Nephron (organoid): ENCODE measurements around the gene CPNE5.
A peak's percentile ranks its signal among the peaks of the same experiment; 100 is the strongest.

Source experiments
- H3K27ac Mint-ChIP-seq, 3 experiments: 2 replicates each; pipeline ENCODE4 v1.8.0; 2020; ENCODE audit warnings: mixed read lengths in 3 of 3, mild to moderate bottlenecking in 2 of 3, moderate library complexity in 1 of 3
- H3K27me3 Mint-ChIP-seq: 2 replicates; pipeline ENCODE4 v1.8.0; 2021; ENCODE audit warnings: low read depth, mild to moderate bottlenecking, moderate library complexity, mixed read lengths
- H3K36me3 Mint-ChIP-seq: 2 replicates; pipeline ENCODE4 v1.8.0; 2020; ENCODE audit warnings: low read depth, mixed read lengths
- H3K4me1 Mint-ChIP-seq: 2 replicates; pipeline ENCODE4 v1.8.0; 2020; ENCODE audit warnings: mixed read lengths
- H3K4me3 Mint-ChIP-seq, 3 experiments: 2 replicates each; pipeline ENCODE4 v1.8.0; 2020; ENCODE audit warnings: mild to moderate bottlenecking in 3 of 3, mixed read lengths in 3 of 3, moderate library complexity in 2 of 3
- H3K9me3 Mint-ChIP-seq: 2 replicates; pipeline ENCODE4 v1.8.0; 2020; ENCODE audit warnings: mixed read lengths
- TF ChIP-seq, protein P1 (sequence below), 3 experiments: fragments of 200-600 bp; sonication (generic); IDR thresholded peaks; one replicate each; pipeline ENCODE4 v1.5.0; 2021; ENCODE audit warnings: antibody characterized with exemption in 3 of 3; ENCODE audit not compliant: unreplicated experiment in 3 of 3

Gene CPNE5

DNA sequence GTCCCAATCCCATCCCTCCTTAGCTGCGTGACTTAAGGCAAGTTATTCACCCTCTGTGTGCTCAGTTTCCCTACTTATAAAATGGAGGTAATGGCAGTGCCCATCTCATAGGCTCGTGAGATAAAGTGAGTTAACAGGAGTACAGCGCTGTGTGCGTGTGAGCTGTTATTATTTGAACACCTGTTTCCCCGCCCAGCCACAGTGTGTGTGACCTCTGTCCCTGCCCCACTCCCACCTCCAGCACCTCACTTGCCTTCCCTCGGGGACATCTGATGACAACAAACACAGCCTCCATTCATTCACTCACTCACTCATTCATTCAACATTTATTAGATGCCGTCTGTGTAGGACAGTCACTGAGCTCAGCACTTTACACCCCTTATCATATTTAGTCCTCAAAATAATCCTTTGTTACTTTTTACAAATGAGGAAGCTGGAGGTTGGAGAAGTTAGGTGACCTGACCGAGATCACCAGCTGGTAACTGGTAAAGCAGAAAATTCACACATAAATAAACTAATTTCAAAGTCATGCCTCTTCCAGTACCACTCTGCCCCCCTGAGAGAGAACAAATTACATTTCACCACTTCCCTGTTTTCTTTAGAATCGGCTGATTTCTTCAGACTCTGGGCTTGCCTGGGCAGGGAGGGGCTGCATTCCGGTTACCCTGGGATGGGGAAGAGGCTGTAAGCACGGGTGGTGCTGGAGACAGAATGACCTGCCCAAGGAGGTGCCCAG is 58.6 kb downstream of the CPNE5 start:
- Mint-ChIP-seq H3K36me3 (no peaks in the 10 kb centered on the region), H3K27ac (peak overlapping the region in 1 of 3 experiments; percentile 7), H3K9me3 (no peaks in the 10 kb centered on the region), H3K27me3 (peaks cover 4% of the 10 kb centered on the region), H3K4me3 (no peak overlapping the region), H3K4me1 (peaks cover 25% of the 10 kb centered on the region)
- TF ChIP-seq, protein P1, sequence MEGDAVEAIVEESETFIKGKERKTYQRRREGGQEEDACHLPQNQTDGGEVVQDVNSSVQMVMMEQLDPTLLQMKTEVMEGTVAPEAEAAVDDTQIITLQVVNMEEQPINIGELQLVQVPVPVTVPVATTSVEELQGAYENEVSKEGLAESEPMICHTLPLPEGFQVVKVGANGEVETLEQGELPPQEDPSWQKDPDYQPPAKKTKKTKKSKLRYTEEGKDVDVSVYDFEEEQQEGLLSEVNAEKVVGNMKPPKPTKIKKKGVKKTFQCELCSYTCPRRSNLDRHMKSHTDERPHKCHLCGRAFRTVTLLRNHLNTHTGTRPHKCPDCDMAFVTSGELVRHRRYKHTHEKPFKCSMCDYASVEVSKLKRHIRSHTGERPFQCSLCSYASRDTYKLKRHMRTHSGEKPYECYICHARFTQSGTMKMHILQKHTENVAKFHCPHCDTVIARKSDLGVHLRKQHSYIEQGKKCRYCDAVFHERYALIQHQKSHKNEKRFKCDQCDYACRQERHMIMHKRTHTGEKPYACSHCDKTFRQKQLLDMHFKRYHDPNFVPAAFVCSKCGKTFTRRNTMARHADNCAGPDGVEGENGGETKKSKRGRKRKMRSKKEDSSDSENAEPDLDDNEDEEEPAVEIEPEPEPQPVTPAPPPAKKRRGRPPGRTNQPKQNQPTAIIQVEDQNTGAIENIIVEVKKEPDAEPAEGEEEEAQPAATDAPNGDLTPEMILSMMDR (IDR thresholded peaks at IDR 0.05; ENCODE audit: unreplicated experiment in 3 of 3), result no peak

DNA sequence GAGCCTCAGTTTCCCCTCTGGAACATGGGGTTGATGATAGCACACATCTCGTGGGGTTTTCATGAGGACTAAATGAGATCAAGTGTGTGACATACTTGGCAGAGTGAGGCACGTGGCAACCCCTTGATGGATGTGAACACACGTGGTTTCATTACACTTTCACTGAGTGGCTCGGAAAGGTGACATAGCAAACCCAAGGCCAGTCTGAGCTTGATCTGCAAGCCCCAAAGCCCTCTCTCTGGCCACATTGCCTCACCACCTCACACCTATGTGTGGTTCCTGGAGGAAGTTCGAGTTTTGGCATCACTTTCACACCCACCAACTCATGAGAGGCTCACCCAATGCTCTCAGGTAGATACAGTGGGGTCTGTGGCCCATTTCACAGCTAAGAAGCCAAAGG is 60.0 kb downstream of the CPNE5 start:
- no peaks in the 10 kb centered on the region for H3K36me3 Mint-ChIP-seq
- TF ChIP-seq, protein P1 (IDR thresholded peaks at IDR 0.05; ENCODE audit: unreplicated experiment in 3 of 3), result no peak
- no peak overlapping the region for H3K4me3 Mint-ChIP-seq
- H3K27me3 Mint-ChIP-seq, result peaks cover 4% of the 10 kb centered on the region
- no peak overlapping the region for H3K27ac Mint-ChIP-seq
- no peaks in the 10 kb centered on the region for H3K9me3 Mint-ChIP-seq
- H3K4me1 Mint-ChIP-seq, result peaks cover 25% of the 10 kb centered on the region

DNA sequence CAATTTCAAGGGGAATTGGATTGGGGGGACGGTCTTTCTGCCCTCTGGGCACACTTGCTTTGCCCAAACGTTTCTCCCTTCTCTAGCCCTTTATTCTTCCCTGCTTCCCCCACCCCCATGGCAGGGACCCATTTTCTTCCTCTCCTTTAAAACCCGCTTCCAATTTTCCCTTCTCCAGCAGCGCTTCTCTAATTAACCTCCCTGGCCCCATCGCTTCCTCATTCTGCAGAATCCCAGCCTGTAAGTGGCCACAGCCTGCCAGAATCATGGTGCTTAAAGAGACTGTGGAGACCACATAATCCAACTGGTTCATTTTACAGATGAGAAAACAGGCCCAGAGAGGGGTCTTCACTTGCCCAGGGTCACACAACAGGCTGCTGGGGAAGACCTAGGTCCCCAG is 61.4 kb downstream of the CPNE5 start:
- no peaks in the 10 kb centered on the region for H3K36me3 Mint-ChIP-seq

DNA sequence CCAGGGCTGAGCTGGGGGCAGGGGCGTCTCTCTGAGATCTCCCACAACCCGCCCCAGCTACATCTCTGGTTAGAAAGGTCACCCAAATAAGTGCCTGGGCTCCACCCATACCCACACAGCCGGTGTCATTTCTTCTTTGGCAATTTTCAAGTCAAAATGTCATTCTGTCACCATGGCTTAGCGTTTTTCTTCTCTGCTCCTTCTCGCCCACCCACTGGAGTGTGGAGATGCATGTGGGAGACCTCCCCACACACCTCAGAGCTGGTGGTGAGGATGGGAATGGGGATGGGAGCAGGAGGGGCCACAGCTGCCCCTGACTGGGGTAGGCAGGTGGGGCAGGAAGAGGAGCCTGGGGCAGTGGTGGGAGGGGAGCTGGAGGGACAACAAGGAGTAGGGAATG is 63.1 kb downstream of the CPNE5 start:
- H3K27me3 Mint-ChIP-seq, result peaks cover 8% of the 10 kb centered on the region
- H3K4me1 Mint-ChIP-seq, result peaks cover 25% of the 10 kb centered on the region
- H3K4me3 Mint-ChIP-seq, result no peak overlapping the region
- TF ChIP-seq, protein P1 (IDR thresholded peaks at IDR 0.05; ENCODE audit: unreplicated experiment in 3 of 3), result no peak
- H3K36me3 Mint-ChIP-seq, result no peaks in the 10 kb centered on the region
- H3K27ac Mint-ChIP-seq, result no peak overlapping the region
- no peaks in the 10 kb centered on the region for H3K9me3 Mint-ChIP-seq

More for the DNA sequence above, 61.4 kb downstream of the CPNE5 start:
- Mint-ChIP-seq H3K9me3 (no peaks in the 10 kb centered on the region), H3K27me3 (peaks cover 8% of the 10 kb centered on the region), H3K4me3 (peak overlapping the region in 2 of 3 experiments; percentile 30 to 37), H3K27ac (peak overlapping the region; percentile 8 to 37 (median 11)), H3K4me1 (peaks cover 25% of the 10 kb centered on the region)
- TF ChIP-seq, protein P1 (IDR thresholded peaks at IDR 0.05; ENCODE audit: unreplicated experiment in 3 of 3), result no peak

DNA sequence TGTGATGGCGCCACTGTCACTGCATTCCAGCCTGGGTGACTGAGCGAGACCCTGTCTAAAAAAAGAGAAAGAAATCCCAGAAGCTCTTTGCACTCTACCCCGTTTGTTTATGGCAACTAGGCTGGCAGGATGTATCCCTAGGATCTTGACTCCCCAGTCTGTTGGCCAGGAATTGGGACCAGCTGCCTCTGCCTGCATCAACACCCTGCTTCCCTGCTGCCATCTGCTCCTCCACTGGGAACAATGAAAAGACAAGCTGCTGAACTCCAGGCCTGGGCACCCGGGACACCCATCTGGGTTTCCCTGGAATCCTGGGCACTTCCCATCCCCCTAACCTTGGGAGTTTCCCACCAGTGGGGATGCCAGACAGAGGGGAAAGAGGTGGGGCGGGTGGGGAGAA is 64.9 kb downstream of the CPNE5 start:
- H3K4me3 Mint-ChIP-seq, result no peak overlapping the region
- no peaks in the 10 kb centered on the region for H3K36me3 Mint-ChIP-seq
- peaks cover 16% of the 10 kb centered on the region for H3K27me3 Mint-ChIP-seq
- no peaks in the 10 kb centered on the region for H3K9me3 Mint-ChIP-seq
- H3K4me1 Mint-ChIP-seq, result peaks cover 17% of the 10 kb centered on the region
- no peak overlapping the region for H3K27ac Mint-ChIP-seq
- TF ChIP-seq, protein P1 (IDR thresholded peaks at IDR 0.05; ENCODE audit: unreplicated experiment in 3 of 3), result no peak

DNA sequence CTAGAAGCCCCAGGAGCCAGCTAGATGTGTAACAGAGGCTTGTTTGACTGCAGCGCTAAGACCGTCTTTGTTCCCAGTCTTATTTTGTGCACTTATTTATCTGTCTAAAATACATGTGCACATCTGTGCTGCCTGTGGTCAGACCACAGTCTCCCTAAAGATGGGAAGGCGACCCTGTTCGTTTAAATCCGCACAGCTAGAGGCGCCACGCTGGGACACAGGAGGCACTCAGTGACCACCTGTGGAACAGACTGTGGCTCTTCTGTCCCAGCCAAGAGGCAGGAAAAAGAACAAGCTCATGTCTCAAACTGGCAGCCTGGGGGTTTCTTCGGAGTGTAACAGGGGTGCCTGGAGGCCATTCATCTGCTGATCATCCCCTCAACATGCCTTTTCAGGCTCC is 66.8 kb downstream of the CPNE5 start:
- H3K9me3 Mint-ChIP-seq, result no peaks in the 10 kb centered on the region
- no peaks in the 10 kb centered on the region for H3K36me3 Mint-ChIP-seq
- no peak overlapping the region for H3K27ac Mint-ChIP-seq
- H3K27me3 Mint-ChIP-seq, result peaks cover 16% of the 10 kb centered on the region
- H3K4me1 Mint-ChIP-seq, result peaks cover 14% of the 10 kb centered on the region
- H3K4me3 Mint-ChIP-seq, result no peak overlapping the region
- TF ChIP-seq, protein P1 (IDR thresholded peaks at IDR 0.05; ENCODE audit: unreplicated experiment in 3 of 3), result no peak
